Right kidney (tissue), 1 donor: Measurements from ENCODE around the gene MED29.

Experiments used
- DNase-seq: peaks from one replicate; pipeline ENCODE4 v3.0.0-alpha.2; 2016

MED29 gene

GRCh38 chr19:39397360-39398296 lies 6.5 kb downstream of the MED29 start:
- DNase-seq = peak; percentile 69

- DNase-seq = no peak
Measured at GRCh38 chr19:39398297-39398864, 7.2 kb downstream of the MED29 start.

- DNase-seq = no peak
Measured at GRCh38 chr19:39399668-39400050, 8.5 kb downstream of the MED29 start.

- DNase-seq = no peak
Measured at GRCh38 chr19:39400061-39400460, 8.9 kb downstream of the MED29 start.

- no peak for DNase-seq
Measured at GRCh38 chr19:39401070-39401548, 9.9 kb downstream of the MED29 start.

GRCh38 chr19:39401549-39402345 lies 10.6 kb downstream of the MED29 start:
- peak; percentile 41 for DNase-seq

- peak; percentile 84 for DNase-seq
Measured at GRCh38 chr19:39402346-39403300, 11.4 kb downstream of the MED29 start.

GRCh38 chr19:39403331-39404312 lies 12.4 kb downstream of the MED29 start:
- DNase-seq = peak; percentile 82

GRCh38 chr19:39405261-39405957 lies 14.2 kb downstream of the MED29 start:
- no peak for DNase-seq

GRCh38 chr19:39405958-39406655 lies 14.9 kb downstream of the MED29 start:
- peak; percentile 56 for DNase-seq

GRCh38 chr19:39406656-39407409 lies 15.7 kb downstream of the MED29 start, which contains the start of gene ZFP36:
Gene ZFP36 (plus strand): TSS chr19:39406847. CDS start chr19:39406905, 58 bp downstream.
- peak; percentile 84 for DNase-seq

GRCh38 chr19:39407410-39407659 lies 16.2 kb downstream of the MED29 start:
- DNase-seq = no peak

- DNase-seq = peak; percentile 43
Measured at GRCh38 chr19:39407660-39408391, 16.6 kb downstream of the MED29 start.

- DNase-seq = no peak
Measured at GRCh38 chr19:39408392-39409207, 17.4 kb downstream of the MED29 start.

GRCh38 chr19:39409208-39410016 lies 18.2 kb downstream of the MED29 start:
- peak; percentile 54 for DNase-seq
